VCaP (cell line): ENCODE data around the gene GPD2.

Experiments
- H3K27ac ChIP-seq: fragments of 450-650 bp; 2 replicates; pipeline ENCODE4 v1.5.1; 2017
- CTCF ChIP-seq: fragments of 450-650 bp; conservative IDR thresholded peaks from 2 replicates; pipeline ENCODE4 v1.5.1; 2017; ENCODE audit warnings: mild to moderate bottlenecking, moderate library complexity

GPD2 gene

GRCh38 chr2:156480376-156480775 is 44.2 kb downstream of the GPD2 start:
- no peak overlapping the region for H3K27ac ChIP-seq
- no peak for TF ChIP-seq CTCF

- peak overlapping the region; percentile 96; the same call in 1 of the 2 replicates for H3K27ac ChIP-seq
- TF ChIP-seq CTCF, result no peak
Observed at GRCh38 chr2:156481312-156481711, 45.1 kb downstream of the GPD2 start.

- TF ChIP-seq CTCF, result no peak
- peak overlapping the region; percentile 96 for H3K27ac ChIP-seq
Observed at GRCh38 chr2:156483741-156484173, 47.6 kb downstream of the GPD2 start.

GRCh38 chr2:156486147-156486546 is 50.0 kb downstream of the GPD2 start:
- TF ChIP-seq CTCF, result no peak
- no peak overlapping the region for H3K27ac ChIP-seq

- TF ChIP-seq CTCF, result no peak
- H3K27ac ChIP-seq, result no peak overlapping the region
Observed at GRCh38 chr2:156486614-156487013, 50.4 kb downstream of the GPD2 start.

- H3K27ac ChIP-seq, result no peak overlapping the region
- no peak for TF ChIP-seq CTCF
Observed at GRCh38 chr2:156489195-156489594, 53.0 kb downstream of the GPD2 start.

GRCh38 chr2:156489750-156490465 is 53.7 kb downstream of the GPD2 start:
- no peak overlapping the region for H3K27ac ChIP-seq

More at GRCh38 chr2:156489750-156490465, 53.7 kb downstream of the GPD2 start:
- no peak for TF ChIP-seq CTCF
